Mesothelial cell of epicardium (in vitro differentiated cells): ENCODE data around the gene WNT8B. TPM values are rescaled to one million over a fixed set of nuclear protein-coding genes. Genes with fewer than 3 reads are reported as not detected.

Experiments used
- DNase-seq, 2 experiments: peaks; one replicate each; pipeline ENCODE4 v3.0.0; 2021; ENCODE audit warnings: low spot score in 2 of 2; ENCODE audit not compliant: unreplicated experiment in 2 of 2
- H3K27ac Mint-ChIP-seq: 2 replicates; pipeline ENCODE4 v1.8.0; 2021; ENCODE audit warnings: mixed read lengths
- H3K27me3 Mint-ChIP-seq: 2 replicates; pipeline ENCODE4 v1.8.0; 2021; ENCODE audit warnings: low read depth, mixed read lengths
- H3K36me3 Mint-ChIP-seq: 2 replicates; pipeline ENCODE4 v1.8.0; 2021; ENCODE audit warnings: mixed read lengths
- H3K4me1 Mint-ChIP-seq: 2 replicates; pipeline ENCODE4 v1.8.0; 2021; ENCODE audit warnings: mixed read lengths
- H3K4me3 Mint-ChIP-seq: 2 replicates; pipeline ENCODE4 v1.8.0; 2021; ENCODE audit warnings: mild to moderate bottlenecking, moderate library complexity, mixed read lengths
- H3K9me3 Mint-ChIP-seq: 2 replicates; pipeline ENCODE4 v1.8.0; 2021; ENCODE audit warnings: mixed read lengths
- CTCF ChIP-seq: fragments of 200-600 bp; sonication (generic); IDR thresholded peaks from one replicate; pipeline ENCODE4 v1.5.0; 2021; ENCODE audit warnings: antibody characterized with exemption; ENCODE audit not compliant: unreplicated experiment
- total RNA-seq: library from RNA; stranded (reverse); gene quantifications from 3 replicates; pipeline ENCODE4 v1.2.1, GENCODE V29; 2021

WNT8B gene
- total RNA-seq, 1 donor from 2014 or later: 0.69 TPM

- no peak within 1 kb of the TSS for H3K27ac Mint-ChIP-seq
- peaks cover 36% of the 10 kb centered on the region for H3K27me3 Mint-ChIP-seq
- H3K36me3 Mint-ChIP-seq: peaks cover 15% of the 10 kb centered on the region
- DNase-seq: peak in 1 of 2 experiments; percentile 40
- peak within 1 kb of the TSS; percentile 80 for H3K4me3 Mint-ChIP-seq
- H3K4me1 Mint-ChIP-seq: peaks cover 8% of the 10 kb centered on the region
- H3K9me3 Mint-ChIP-seq: no peaks in the 10 kb centered on the region
- TF ChIP-seq CTCF: no peak
Measured at GRCh38 chr10:100519311-100520051, 56.7 kb downstream of the WNT8B start, which contains the start of gene SEC31B. SEC31B (minus strand) TSS chr10:100519861; CDS start chr10:100516952, 2,909 bp downstream.

GRCh38 chr10:100520811-100521210 lies 58.0 kb downstream of the WNT8B start:
- DNase-seq: no peak
- peaks cover 36% of the 10 kb centered on the region for H3K27me3 Mint-ChIP-seq
- no peak for TF ChIP-seq CTCF
- no peak overlapping the region for H3K4me3 Mint-ChIP-seq
- peaks cover 8% of the 10 kb centered on the region for H3K4me1 Mint-ChIP-seq
- H3K27ac Mint-ChIP-seq: no peak overlapping the region
- no peaks in the 10 kb centered on the region for H3K9me3 Mint-ChIP-seq
- H3K36me3 Mint-ChIP-seq: peaks cover 18% of the 10 kb centered on the region

- H3K4me1 Mint-ChIP-seq: peaks cover 8% of the 10 kb centered on the region
- peaks cover 23% of the 10 kb centered on the region for H3K36me3 Mint-ChIP-seq
- H3K27ac Mint-ChIP-seq: no peak overlapping the region
- no peaks in the 10 kb centered on the region for H3K9me3 Mint-ChIP-seq
- peaks cover 36% of the 10 kb centered on the region for H3K27me3 Mint-ChIP-seq
- no peak overlapping the region for H3K4me3 Mint-ChIP-seq
- no peak for TF ChIP-seq CTCF
- DNase-seq: no peak
Measured at GRCh38 chr10:100522107-100522801, 59.4 kb downstream of the WNT8B start.

- Mint-ChIP-seq H3K27me3 (peaks cover 31% of the 10 kb centered on the region), H3K9me3 (no peaks in the 10 kb centered on the region), H3K4me1 (peaks cover 8% of the 10 kb centered on the region), H3K4me3 (no peak overlapping the region), H3K36me3 (peaks cover 23% of the 10 kb centered on the region), H3K27ac (no peak overlapping the region)
- no peak for TF ChIP-seq CTCF
- no peak for DNase-seq
Measured at GRCh38 chr10:100522945-100523344, 60.1 kb downstream of the WNT8B start.

- Mint-ChIP-seq H3K27me3 (peaks cover 20% of the 10 kb centered on the region), H3K9me3 (no peaks in the 10 kb centered on the region), H3K4me3 (no peak overlapping the region), H3K36me3 (peaks cover 23% of the 10 kb centered on the region), H3K4me1 (peaks cover 11% of the 10 kb centered on the region), H3K27ac (no peak overlapping the region)
- DNase-seq: no peak
- no peak for TF ChIP-seq CTCF
Measured at GRCh38 chr10:100524206-100524605, 61.4 kb downstream of the WNT8B start.
